DMS79 treated with DMSO at 0.1 percent for 48 hours (cell line): ENCODE data around the gene REEP5.
"Not testable (repeated sequence)": the region's sequence is repeated elsewhere in the genome, so short reads cannot be mapped to it uniquely, and the experiment has no call there.

Experiments used
- DNase-seq: peaks from one replicate; lab custom pipeline; 2025; lab: John Stamatoyannopoulos, UW

The REEP5 gene

GRCh38 chr5:112885001-112885400 is 37.0 kb downstream of the REEP5 start:
- no peak for DNase-seq

- no peak for DNase-seq
Measured at GRCh38 chr5:112883192-112883591, 38.8 kb downstream of the REEP5 start.

- DNase-seq = no peak
Measured at GRCh38 chr5:112880219-112880964, 41.6 kb downstream of the REEP5 start.

- DNase-seq = no peak
Measured at GRCh38 chr5:112878760-112879159, 43.3 kb downstream of the REEP5 start.

- DNase-seq = no peak
Measured at GRCh38 chr5:112878101-112878500, 43.9 kb downstream of the REEP5 start.

- no peak for DNase-seq
Measured at GRCh38 chr5:112876362-112876761, 45.7 kb downstream of the REEP5 start.

- DNase-seq = no peak
Measured at GRCh38 chr5:112870966-112871365, 51.1 kb downstream of the REEP5 start.

GRCh38 chr5:112869948-112870347 is 52.1 kb downstream of the REEP5 start:
- DNase-seq = no peak

- no peak for DNase-seq
Measured at GRCh38 chr5:112867411-112867810, 54.6 kb downstream of the REEP5 start.

GRCh38 chr5:112866739-112867138 is 55.3 kb downstream of the REEP5 start:
- DNase-seq = no peak

GRCh38 chr5:112865128-112865527 is 56.9 kb downstream of the REEP5 start:
- no peak for DNase-seq

- DNase-seq = no peak
Measured at GRCh38 chr5:112863549-112863948, 58.5 kb downstream of the REEP5 start.

- no peak for DNase-seq
Measured at GRCh38 chr5:112862085-112862484, 59.9 kb downstream of the REEP5 start.

- DNase-seq = no peak
Measured at GRCh38 chr5:112861638-112861985, 60.4 kb downstream of the REEP5 start.

- DNase-seq = peak; percentile 90
Measured at GRCh38 chr5:112860929-112861637, 60.9 kb downstream of the REEP5 start, which contains the start of gene SRP19. SRP19 (plus strand) TSS chr5:112861287; CDS start chr5:112861377, 90 bp downstream.

- not testable (repeated sequence) for DNase-seq
Measured at GRCh38 chr5:112860571-112860928, 61.5 kb downstream of the REEP5 start.

- DNase-seq = no peak
Measured at GRCh38 chr5:112857866-112858265, 64.2 kb downstream of the REEP5 start.

GRCh38 chr5:112854651-112855050 is 67.4 kb downstream of the REEP5 start:
- no peak for DNase-seq

GRCh38 chr5:112849912-112850311 is 72.1 kb downstream of the REEP5 start:
- no peak for DNase-seq

- peak; percentile 34 for DNase-seq
Measured at GRCh38 chr5:112848116-112848811, 73.8 kb downstream of the REEP5 start.

GRCh38 chr5:112847306-112847705 is 74.7 kb downstream of the REEP5 start:
- DNase-seq = no peak

- no peak for DNase-seq
Measured at GRCh38 chr5:112846556-112846955, 75.5 kb downstream of the REEP5 start.

GRCh38 chr5:112844489-112844888 is 77.5 kb downstream of the REEP5 start:
- no peak for DNase-seq
